HG02943 (cell line): ENCODE data around the gene MIP.
"Not testable (repeated sequence)": the region's sequence is repeated elsewhere in the genome, so short reads cannot be mapped to it uniquely, and the experiment has no call there.

Experiments used
- ATAC-seq: cut with Tn5 transposase; IDR thresholded peaks from one replicate; pipeline ENCODE4 v1.9.1; 2021; ENCODE audit warnings: mild to moderate bottlenecking, low read depth, moderate library complexity; ENCODE audit not compliant: unreplicated experiment

The MIP gene

GRCh38 chr12:56454557-56454956, at the start of gene MIP:
MIP (minus strand) TSS chr12:56454657; CDS start chr12:56454613, 44 bp downstream.
- ATAC-seq = no peak

- ATAC-seq = not testable (repeated sequence)
These were observed 45.4 kb upstream of the MIP start for GRCh38 chr12:56499879-56500278.

- not testable (repeated sequence) for ATAC-seq
These were observed 45.0 kb upstream of the MIP start for GRCh38 chr12:56499452-56499851.

GRCh38 chr12:56498126-56498902, 43.9 kb upstream of the MIP start:
- not testable (repeated sequence) for ATAC-seq

- ATAC-seq = not testable (repeated sequence)
These were observed 42.2 kb upstream of the MIP start for GRCh38 chr12:56496704-56497103.

- not testable (repeated sequence) for ATAC-seq
These were observed 40.0 kb upstream of the MIP start for GRCh38 chr12:56494481-56494880.

- not testable (repeated sequence) for ATAC-seq
These were observed 39.6 kb upstream of the MIP start for GRCh38 chr12:56494106-56494415.

GRCh38 chr12:56493409-56494105, 39.1 kb upstream of the MIP start:
- ATAC-seq = not testable (repeated sequence)

GRCh38 chr12:56490360-56490759, 35.9 kb upstream of the MIP start:
- ATAC-seq = no peak

GRCh38 chr12:56488041-56488955, 33.8 kb upstream of the MIP start, which contains the start of gene GLS2:
GLS2 (minus strand) TSS chr12:56488161; CDS start chr12:56488118, 43 bp downstream.
- peak; percentile 81 for ATAC-seq

GRCh38 chr12:56487448-56488040, 33.1 kb upstream of the MIP start:
- peak; percentile 27 for ATAC-seq

- ATAC-seq = no peak
These were observed 32.2 kb upstream of the MIP start for GRCh38 chr12:56486694-56487093.

- no peak for ATAC-seq
These were observed 30.1 kb upstream of the MIP start for GRCh38 chr12:56484566-56484965.

GRCh38 chr12:56479625-56480024, 25.2 kb upstream of the MIP start:
- ATAC-seq = no peak

- ATAC-seq = no peak
These were observed 23.2 kb upstream of the MIP start for GRCh38 chr12:56477521-56478225.

- no peak for ATAC-seq
These were observed 22.5 kb upstream of the MIP start for GRCh38 chr12:56476972-56477432.

- no peak for ATAC-seq
These were observed 21.7 kb upstream of the MIP start for GRCh38 chr12:56476143-56476542.

GRCh38 chr12:56474389-56474788, 19.9 kb upstream of the MIP start:
- ATAC-seq = no peak

- ATAC-seq = no peak
These were observed 14.8 kb upstream of the MIP start for GRCh38 chr12:56469007-56469930.
